PC-3 (cell line): ENCODE measurements around the gene SLC27A4.

ENCODE experiments used
- EZH2 ChIP-seq: fragments of 300-600 bp; sonication (generic); IDR thresholded peaks from one replicate; pipeline ENCODE4 v1.6.1; 2017; ENCODE audit warnings: antibody characterized with exemption, mild to moderate bottlenecking, low read length; ENCODE audit not compliant: unreplicated experiment
- EZH2phosphoT487 ChIP-seq: fragments of 300-600 bp; sonication (generic); IDR thresholded peaks from 2 replicates; pipeline ENCODE4 v1.6.1; 2018; ENCODE audit warnings: mild to moderate bottlenecking, antibody characterized with exemption, low read length, borderline replicate concordance
- TF ChIP-seq, protein P1 (sequence below): fragments of 300-600 bp; sonication (generic); conservative IDR thresholded peaks from 2 replicates; pipeline ENCODE4 v1.5.1; 2017; ENCODE audit warnings: antibody characterized with exemption, low read depth, mild to moderate bottlenecking, low read length

DNA sequence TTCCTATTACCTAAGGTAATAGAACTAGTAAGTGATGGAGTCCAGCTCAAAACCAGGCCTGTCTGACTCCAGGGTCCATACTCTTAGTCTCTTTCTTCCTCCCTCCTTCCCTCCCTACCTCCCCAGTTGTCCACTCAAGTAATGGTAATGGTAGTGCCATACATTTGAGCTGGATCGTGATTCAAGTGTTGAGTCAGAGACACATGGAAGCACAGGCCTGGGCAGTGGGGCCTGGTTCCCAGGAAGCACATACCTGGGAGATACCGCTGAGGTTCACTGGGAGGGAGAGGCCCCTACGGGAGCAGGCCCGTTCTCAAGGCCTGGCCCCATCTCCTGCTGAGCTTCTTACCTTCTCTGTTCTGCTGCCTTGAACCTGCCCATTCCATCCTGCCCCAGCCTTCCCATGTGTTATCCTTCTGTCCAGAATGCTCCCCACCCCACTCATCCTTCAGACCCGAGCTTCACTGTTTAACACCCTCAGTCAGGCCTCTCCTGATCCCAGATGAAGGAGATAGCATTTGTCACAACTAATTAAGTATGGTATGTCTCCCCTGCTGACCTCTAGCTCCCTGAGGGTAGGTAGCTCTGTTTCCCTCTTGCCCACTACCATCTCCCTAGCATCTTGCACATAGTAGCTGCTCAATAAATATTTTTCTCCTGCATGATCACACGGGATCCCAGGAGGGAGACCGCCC lies 44.6 kb downstream of the SLC27A4 start:
- TF ChIP-seq, protein P1, sequence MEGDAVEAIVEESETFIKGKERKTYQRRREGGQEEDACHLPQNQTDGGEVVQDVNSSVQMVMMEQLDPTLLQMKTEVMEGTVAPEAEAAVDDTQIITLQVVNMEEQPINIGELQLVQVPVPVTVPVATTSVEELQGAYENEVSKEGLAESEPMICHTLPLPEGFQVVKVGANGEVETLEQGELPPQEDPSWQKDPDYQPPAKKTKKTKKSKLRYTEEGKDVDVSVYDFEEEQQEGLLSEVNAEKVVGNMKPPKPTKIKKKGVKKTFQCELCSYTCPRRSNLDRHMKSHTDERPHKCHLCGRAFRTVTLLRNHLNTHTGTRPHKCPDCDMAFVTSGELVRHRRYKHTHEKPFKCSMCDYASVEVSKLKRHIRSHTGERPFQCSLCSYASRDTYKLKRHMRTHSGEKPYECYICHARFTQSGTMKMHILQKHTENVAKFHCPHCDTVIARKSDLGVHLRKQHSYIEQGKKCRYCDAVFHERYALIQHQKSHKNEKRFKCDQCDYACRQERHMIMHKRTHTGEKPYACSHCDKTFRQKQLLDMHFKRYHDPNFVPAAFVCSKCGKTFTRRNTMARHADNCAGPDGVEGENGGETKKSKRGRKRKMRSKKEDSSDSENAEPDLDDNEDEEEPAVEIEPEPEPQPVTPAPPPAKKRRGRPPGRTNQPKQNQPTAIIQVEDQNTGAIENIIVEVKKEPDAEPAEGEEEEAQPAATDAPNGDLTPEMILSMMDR: no peak
- TF ChIP-seq EZH2phosphoT487 (no peak), EZH2 (no peak)
